HG03354 (cell line): ENCODE measurements around the gene KLK5.

Experiments used
- ATAC-seq: cut with Tn5 transposase; IDR thresholded peaks from one replicate; pipeline ENCODE4 v1.9.1; 2021; ENCODE audit warnings: mild to moderate bottlenecking; ENCODE audit not compliant: unreplicated experiment, poor library complexity, severe bottlenecking

KLK5 gene

DNA sequence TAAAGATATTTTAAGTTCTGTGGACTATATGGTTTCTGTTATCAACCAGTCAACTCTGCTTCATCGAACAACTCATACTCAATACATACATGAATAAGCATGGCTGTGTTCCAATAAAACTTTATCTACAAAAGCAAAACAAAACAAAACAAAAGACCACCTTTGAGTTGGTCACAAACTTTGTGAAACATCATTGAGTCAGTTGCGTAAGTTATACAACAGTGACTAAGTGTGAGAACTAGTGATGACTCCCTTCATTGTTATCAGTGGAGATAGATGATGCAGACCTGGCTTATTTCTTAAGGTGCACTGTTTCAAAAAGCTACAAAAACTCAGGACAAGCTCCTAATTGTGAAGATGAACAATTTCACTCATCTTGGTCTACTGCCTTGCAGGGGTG lies 27.1 kb downstream of the KLK5 start:
- ATAC-seq, result no peak

DNA sequence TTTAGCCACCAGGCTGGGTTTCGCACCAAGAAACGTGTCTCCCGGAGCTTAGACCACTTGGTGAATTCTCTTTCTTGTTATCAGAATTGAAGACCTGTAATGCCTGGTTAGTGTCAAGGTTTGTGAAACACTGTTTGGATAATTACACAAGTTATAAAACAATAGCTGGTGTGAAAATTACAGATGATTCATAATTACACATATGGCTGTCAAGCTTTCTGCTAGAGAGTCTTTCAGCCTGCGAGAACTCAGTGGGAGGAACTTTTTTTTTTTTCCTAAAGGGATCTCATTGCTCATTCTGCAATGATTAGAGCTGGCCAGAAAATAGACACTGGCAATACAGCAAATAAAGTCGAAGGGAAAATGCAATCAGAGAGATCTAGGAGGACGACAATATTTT lies 28.3 kb downstream of the KLK5 start:
- no peak for ATAC-seq

DNA sequence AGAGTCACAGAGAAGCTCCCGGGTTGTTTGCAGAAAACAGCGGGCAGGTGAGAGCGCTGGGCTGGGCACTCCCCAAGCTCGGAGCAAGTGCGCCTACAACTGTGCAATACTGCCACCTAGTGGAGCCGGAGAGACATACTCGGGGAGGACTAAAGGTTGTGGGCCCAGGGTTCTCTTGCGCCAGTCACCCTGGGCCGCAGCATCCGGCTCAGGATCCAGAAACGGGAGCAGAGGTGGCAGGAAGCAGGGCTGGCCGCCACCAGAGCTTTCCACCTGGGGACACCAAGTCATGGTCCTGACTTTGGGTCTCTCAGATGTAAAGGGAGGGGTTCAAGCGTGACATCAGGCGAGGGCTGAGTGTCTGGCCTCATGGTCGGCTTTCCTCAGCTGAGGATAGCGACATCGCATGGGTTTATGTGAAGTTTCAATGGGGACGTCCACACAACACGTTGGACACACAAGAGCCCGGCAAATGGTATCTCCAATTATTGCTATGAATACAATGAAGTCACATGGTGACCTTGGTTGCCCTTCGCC lies 30.5 kb downstream of the KLK5 start:
- peak; percentile 71 for ATAC-seq

DNA sequence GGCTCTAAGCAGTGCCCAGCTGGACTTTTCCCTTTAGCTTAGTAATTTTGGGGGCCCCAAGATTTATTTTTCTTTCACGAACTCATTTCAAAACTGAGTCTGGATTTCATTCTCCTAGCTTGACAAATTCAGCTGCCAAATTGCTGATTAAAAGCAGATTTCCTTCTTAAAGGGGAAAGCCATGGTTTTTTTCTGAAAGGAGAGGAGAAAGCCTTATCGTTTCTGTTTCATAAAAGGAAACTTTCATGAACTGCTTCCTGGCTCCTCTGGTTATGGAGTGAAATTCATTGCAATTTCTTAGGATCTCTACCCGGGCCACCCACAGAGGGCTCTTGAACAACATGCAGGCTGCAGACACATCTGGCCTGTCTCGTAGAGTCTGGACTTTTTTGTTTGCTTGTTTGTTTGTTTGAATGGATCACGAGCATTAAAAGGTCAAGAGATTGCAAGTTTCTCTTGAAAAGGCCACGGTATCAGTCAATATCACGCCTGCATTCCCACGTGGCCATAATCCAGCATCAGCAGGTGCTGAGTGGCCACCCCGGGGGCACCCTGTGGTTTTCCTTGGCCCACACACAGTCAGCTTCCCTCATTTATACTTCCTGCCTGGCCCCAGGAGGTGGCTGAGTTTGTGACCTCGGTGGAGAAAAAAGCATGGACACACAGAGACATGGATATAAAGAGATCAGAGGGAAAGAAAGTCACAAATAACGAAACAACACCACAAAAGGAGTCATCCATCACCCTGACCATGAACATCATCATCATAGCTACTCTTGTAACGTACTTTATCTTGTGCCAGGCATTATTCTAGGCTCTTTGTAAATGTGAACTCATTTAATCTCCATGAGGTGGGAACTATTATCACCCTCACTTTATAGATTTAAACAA lies 31.2 kb downstream of the KLK5 start:
- no peak for ATAC-seq

DNA sequence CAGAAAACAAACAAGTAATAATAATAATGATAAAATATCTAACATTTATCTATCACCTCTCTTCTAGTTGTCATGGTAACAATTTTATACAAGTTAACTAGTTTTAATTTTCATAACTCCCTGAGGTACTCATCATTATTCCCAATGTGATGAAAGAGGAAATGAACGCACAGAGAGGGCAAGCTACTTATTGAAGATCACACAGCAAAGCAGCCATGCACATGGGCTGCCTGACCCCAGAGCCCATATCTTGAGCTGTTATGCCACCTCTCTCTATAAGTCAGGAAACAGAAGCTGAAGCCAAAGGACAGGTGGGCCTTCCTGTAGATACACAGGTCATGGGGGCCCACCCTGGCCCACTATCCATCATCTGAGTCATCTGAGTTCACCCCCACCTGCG lies 36.8 kb downstream of the KLK5 start:
- no peak for ATAC-seq

DNA sequence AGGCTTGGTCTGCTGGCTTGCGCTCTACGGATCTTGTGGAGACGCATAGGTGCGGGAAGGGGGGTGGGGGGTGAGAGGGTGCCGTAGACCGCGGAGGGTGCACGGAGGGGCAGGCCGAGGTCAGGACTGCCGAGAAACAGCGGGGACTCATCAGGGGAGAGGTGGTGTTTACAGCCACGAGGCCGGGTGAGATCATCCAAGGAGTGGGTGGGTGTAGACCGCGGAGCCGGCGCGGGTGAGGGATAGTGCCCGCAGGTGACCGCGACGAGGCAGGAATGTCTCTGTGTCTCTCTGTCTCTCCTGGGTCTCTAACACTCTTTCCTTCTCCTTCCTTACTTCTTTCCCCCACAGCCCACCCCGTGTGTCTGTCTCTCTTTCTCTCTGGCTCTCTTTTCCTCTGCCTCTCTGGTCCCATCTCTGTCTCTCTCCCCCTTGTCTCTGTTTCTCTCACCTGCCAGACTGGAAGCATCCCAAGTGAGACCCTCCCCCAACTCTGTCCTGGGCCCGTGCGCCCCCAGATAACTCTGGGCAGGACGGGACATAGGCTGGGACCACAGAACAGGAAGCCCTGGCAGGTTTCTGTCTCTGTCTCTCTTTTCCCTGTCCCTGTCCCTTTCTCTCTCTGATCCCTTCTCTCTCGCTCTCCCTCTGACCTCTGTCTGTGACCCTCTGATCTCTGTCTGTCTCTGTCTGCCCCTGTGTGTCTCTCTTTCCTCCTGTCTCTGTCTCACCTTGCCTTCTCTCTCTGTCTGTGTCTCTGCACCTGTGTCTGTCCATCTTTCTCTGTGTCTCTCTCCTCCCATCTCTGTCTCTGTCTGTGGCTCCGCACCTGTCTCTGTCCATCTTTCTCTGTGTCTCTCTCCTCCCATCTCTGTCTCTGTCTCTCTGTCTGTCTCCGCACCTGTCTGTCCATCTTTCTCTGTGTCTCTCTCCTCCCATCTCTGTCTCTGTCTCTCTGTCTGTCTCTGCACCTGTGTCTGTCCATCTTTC lies 39.8 kb downstream of the KLK5 start:
- ATAC-seq, result no peak

DNA sequence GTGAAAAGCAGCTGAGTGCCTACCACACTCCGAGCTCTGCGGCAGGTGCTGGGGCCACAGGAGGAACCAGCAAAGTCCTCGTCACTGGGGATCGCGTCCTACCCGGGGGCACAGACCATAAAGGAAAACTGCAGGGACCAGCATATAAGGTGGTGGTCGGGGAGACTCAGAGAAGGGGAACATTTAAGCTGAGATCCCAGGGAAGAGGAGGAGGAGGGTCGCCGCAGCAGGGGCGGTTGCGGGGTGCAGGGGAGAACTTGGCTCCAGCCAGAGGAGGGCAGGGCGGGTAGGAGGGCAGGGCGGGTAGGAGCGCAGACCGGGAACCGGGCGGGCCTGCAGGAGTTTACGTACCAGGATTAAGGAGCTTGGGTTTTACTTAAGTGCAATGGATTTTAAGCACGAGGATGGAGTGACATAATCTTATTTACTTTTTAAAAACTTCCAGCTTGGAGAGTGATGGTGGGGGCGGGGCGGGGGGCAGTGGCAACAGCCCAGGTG lies 40.7 kb downstream of the KLK5 start:
- ATAC-seq, result no peak

DNA sequence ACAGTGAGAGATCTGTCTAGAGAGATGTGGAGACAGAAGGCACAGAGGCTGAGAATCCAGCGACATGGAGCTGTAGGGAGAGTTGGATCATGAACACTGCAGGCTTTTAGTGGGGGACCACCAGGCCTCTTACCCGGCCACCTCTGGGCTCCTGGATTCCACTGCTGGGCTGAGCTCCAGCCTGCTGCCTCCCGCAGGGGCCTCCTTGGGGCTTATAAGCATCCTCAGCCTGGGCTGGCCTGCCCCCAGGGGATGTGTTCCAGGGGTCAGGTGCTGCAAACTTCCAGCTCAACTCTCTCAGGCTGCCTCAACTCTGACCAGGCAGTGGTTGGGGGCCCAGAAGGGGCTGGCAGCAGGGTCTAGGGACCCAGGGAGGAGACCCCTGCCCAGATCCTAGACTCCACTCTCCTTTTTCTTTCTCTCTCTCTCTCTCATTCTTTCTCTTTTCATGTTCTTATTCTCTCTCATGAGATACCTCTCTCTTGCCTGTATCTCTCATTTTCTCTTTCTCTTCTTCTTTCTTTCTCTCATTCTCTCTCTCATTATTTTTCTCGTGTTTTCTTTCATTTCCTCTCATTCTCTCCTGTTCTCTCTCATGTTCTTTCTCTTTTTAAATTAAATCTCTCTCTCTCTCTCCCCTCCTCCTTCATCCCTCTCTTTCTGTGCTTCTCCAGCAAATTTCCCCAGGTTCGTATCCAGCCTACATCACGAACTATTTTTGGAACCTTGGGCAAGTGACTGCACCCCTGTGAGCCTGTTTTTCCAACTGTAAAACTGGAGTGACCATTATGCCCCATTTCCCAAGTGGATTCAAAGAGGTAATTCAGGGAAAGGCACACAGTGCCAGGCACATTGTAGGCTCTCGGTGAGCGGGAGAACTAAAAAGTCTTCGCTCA lies 41.4 kb downstream of the KLK5 start, which contains the start of gene KLK4:
Gene KLK4, minus strand, starts transcription at position 190 of the 896 bp plus-strand sequence. CDS start 657 bp downstream, outside the sequence.
- ATAC-seq, result no peak

DNA sequence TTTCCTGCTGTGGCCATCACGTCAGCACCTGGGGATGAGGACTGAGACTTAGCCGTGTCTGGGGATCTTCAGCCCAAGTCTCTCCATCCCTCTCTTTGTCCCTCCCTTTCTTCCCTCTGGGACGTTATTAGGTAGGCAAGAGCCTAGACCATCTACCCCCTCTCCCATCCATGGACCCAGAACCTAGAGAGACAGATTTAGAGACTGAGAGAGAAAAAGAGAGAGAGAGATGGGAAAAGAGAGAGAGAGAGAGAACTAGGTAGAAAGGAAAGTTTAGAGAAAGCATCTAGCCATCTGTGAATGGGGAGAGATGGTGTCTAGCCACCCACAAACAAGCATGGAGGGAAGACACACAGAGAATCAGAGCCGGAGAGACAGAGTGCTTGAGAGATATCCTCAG lies 42.1 kb downstream of the KLK5 start:
- ATAC-seq, result no peak

DNA sequence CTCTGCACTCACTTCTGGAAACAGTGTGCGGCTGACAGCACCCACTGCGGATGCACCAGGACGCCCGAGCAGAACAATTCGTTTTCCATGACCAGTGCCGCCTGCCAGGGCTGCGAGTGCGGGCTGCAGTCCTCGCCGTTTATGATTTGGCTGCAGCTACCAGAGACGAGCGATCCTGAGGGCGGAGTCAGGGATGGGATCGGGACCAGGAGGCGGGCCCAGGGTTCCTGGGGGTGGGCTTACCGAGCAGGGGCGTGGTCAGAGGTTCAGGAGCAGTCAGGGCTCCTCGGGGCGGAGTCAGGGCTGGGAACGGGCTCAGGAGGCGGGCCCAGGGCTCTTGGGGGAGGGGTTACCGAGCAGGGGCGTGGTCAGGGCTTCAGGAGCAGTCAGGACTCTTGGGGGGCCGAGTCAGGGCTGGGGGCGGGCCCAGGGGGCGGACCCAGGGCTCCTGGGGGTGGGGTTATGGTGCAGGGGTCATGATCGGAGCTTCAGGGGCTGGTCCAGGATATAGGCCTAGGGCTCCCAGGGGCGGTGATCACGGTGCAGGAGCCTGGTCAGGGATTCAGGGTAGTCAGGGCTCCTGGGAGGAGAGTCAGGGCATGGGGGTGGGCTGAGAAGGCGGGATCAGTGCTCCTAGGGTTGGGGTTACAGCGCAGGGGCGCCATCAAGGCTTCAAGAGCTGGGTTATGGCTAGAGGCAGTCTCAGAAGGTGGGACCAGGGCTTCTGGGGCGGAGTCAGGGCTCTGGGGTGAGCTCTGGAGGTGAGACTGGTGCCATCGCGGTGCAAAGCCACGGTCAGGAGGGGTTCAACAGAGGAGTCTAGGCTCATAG lies 43.4 kb downstream of the KLK5 start:
- peak; percentile 70 for ATAC-seq

DNA sequence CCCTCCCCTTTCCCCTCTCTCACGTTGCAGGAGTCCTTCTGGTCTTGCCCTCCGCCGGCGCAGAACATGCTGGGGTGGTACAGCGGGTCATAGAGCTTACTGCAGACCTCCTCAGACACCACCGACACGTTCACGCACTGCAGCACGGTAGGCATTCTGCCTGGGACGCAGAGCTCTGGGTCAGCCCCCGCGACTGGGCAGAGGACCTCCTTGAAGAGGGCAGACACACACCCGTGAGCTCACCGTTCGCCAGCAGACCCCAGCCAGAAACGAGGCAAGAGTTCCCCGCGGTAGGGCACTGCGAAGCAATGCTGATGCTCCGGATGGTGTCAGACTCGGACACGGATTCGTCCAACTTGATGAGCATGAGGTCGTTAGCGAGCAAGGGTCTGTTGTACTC lies 44.5 kb downstream of the KLK5 start:
- ATAC-seq, result no peak

DNA sequence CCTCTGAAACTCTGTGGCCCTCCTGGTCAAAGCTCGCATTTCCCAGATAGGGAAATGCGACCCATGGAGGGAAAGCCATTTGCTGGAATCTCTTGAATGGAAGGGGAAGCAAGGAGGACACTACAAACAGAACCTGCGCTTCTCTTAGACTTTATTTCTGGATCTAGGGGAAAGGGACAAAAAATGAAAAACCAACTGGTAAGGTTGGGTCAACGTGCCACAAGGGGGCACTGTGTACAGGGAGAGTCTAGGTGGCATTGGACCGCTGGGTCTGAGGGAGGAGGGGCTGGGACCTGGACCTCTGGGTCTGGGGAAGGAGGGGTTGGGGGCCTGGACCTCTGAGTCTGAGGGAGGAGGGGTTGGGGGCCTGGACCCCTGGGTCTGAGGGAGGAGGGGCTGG lies 46.6 kb downstream of the KLK5 start:
- ATAC-seq, result no peak

DNA sequence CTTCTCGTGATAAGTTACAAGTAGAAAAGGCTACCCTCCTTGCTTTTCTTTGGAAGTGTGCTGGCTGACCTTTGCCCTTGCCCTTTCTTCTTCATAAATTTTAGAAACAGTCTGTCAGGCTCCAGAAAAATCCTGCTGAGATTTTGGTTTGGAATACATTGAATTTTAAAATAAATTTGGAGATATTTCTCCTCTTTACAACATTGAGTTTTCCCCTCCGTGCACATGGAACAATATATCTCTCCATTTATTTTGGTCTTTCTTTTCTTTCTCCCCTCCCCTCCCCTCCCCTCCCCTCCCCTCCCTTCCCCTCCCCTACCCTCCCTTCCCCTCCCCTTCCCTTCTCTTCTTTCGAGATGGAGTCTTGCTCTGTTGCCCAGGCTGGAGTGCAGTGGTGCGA lies 50.2 kb downstream of the KLK5 start:
- no peak for ATAC-seq

DNA sequence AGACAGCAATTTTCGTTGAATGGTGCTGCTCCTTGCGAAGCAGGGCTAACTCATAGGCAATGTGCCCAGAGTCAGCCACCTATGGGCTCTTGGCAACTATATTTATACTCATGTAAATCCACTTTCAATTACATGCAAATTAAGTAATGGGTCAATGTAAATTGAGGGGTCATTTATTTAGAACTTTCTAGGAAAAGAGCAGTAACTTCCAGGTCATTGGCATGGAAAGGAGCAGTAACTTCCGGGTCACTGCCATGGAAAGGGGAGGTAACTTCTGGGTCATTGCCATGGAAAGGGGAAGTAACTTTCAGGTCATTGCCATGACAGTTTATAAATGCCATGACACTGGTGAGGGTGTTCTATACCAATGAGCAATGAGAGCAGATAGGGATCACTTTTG lies 53.3 kb downstream of the KLK5 start:
- no peak for ATAC-seq

DNA sequence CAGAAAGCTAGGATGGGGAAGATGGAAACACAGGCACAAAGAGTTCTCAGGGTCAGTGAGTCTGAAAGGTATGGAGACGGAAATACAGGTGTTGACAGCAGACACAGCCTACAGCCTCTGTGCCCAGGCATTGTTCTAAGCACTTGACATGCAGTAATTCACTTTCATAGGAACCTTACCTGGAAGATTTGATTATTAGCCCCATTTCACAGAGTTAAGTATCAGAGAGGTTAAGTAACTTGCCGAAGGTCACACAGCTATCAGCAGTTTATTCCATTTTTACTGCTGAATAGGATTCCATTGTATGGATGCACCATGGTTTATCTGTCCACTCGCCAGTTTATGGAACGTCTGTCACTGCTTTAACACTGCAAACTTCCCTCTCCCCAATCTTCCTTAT lies 54.8 kb downstream of the KLK5 start:
- no peak for ATAC-seq

DNA sequence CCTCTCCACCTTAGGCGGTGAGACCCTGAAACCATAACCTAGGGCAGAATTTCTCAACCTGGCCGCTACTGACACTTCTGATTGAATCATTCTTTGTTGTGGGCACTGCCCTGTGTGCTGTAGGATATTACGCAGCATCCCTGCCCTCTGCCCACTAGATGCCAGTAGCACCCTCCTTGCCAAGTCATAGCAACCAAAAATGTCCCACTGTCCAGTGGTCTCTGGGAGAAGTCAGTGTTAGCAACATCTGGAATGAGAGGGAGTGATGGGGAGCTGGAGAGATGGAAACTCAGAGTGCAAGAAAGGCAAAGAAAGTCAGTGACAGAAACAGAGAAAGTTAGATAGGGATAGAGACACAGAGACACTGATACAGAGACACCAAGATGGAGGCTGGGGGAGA lies 55.2 kb downstream of the KLK5 start:
- ATAC-seq, result peak; percentile 5

DNA sequence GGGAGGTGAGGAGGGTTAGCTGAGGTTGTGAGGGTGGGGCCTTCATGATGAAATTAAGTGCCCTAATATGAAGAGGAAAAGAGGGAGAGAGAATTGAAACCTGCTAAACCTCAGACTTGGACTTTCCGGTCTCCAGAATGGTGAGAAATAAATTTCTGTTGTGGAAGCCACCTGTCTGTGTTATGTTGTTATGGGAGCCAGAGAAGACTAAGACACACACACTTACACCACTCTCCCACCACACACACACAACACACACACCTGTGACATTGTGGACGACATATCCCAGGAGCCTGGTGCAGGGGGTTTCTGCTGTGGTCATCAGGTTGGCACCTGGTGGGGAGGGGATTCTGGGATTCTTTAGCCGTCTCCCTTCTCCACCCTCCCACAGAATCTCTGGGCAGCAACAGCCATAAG lies 55.6 kb downstream of the KLK5 start:
- peak; percentile 48 for ATAC-seq

DNA sequence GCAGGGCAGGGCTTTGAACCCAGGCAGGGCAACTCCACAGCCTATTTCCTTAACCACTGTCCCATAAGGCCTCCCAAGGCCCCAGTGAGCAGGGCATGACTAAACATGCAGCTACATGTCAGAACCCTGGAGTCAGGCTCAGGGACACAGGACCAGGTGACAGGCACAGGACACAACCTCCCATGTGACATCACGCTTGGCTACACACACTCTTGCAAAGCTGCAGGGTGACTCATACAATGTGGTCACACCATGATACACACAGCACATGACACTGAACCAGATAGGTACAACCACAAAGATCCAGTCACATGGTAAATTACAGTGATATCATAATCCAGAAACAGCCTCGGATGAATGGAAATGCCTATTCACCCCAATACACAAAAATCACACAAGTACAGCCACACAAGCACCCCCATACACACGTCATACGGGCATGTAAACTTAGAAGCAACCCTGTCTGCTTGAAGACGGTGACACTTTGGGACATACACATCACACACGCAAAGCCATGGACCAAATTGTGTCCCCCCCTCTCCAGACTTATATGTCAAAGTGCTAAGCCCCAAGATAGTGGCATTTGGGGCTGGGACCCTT lies 56.1 kb downstream of the KLK5 start:
- ATAC-seq, result peak; percentile 85
